GM12878 (cell line): ENCODE data around the gene APBA1. TPM values are rescaled to one million over a fixed set of nuclear protein-coding genes. Genes with fewer than 3 reads are reported as not detected.

ENCODE experiments used
- ATAC-seq: fragments of 200-7000 bp; cut with Tn5 transposase; 3 replicates; pipeline ENCODE4 v1.9.1; 2020; ENCODE audit warnings: mild to moderate bottlenecking, moderate library complexity
- BruUV-seq: library from RNA; stranded (reverse); fragments of 400-500 nt; replicated peaks from 2 replicates; lab custom pipeline; 2021; lab: Mats Ljungman, UMichigan
- CTCF ChIA-PET: fragments of 300-600 bp; sonication (Branson Sonifier 250); formaldehyde crosslinking; extraction: SDS; loops from one replicate; lab custom pipeline; 2021; ENCODE audit warnings: inconsistent platforms; lab: Yijun Ruan, JAX
- POLR2A ChIA-PET: fragments of 350-600 bp; formaldehyde crosslinking; extraction: SDS; loops from one replicate; lab custom pipeline; 2021; ENCODE audit warnings: inconsistent platforms; lab: Charles Lee
- RAD21 ChIA-PET: fragments of 300-600 bp; sonication (Branson Sonifier 250); formaldehyde crosslinking; loops from one replicate; lab custom pipeline; 2023; ENCODE audit warnings: antibody characterized with exemption; ENCODE audit not compliant: unreplicated experiment; lab: Charles Lee
- SMC1A ChIA-PET: fragments of 300-600 bp; sonication (Branson Sonifier 250); formaldehyde crosslinking; loops from one replicate; lab custom pipeline; 2023; ENCODE audit not compliant: unreplicated experiment, uncharacterized antibody; lab: Charles Lee
- DNase-seq: peaks from one replicate; pipeline ENCODE4 v3.0.0-alpha.2; 2011; ENCODE audit warnings: low read depth, low spot score
- FAIRE-seq: peaks from 3 replicates; lab custom pipeline; 2011; peaks lifted over from hg19 to GRCh38; lab: Jason Lieb, UNC
- H2AFZ ChIP-seq: 2 replicates; pipeline ENCODE4 v1.6.0; 2011; ENCODE audit warnings: low read depth, low read length, control low read depth; ENCODE audit not compliant: control insufficient read depth
- H3K27ac ChIP-seq: 2 replicates; pipeline ENCODE4 v1.5.1; 2011; ENCODE audit warnings: control low read depth; ENCODE audit not compliant: control insufficient read depth, insufficient read depth
- H3K27me3 ChIP-seq, 2 experiments: replicated peaks in 1 of 2; 2 replicates each; pipeline versions ENCODE4 v1.6.0 to v1.6.1; 2011; ENCODE audit warnings: low read length in 1 of 2; ENCODE audit not compliant: control insufficient read depth in 2 of 2, insufficient read depth in 2 of 2
- H3K36me3 ChIP-seq, 2 experiments: 2 replicates each; pipeline ENCODE4 v1.5.1; 2011; ENCODE audit warnings: low read length in 1 of 2; ENCODE audit not compliant: control insufficient read depth in 2 of 2, insufficient read depth in 2 of 2
- H3K4me1 ChIP-seq: 2 replicates; pipeline ENCODE4 v1.6.1; 2011; ENCODE audit warnings: mild to moderate bottlenecking, low read length, moderate library complexity, mixed read lengths; ENCODE audit not compliant: control insufficient read depth, insufficient read depth
- H3K4me2 ChIP-seq: 2 replicates; pipeline ENCODE4 v1.6.0; 2011; ENCODE audit warnings: control low read depth; ENCODE audit not compliant: control insufficient read depth, insufficient read depth
- H3K4me3 ChIP-seq: fragments of 200-600 bp; sonication (generic); 2 replicates; pipeline ENCODE4 v1.5.1; 2016
- H3K79me2 ChIP-seq: 2 replicates; pipeline ENCODE4 v1.6.0; 2011; ENCODE audit warnings: low read length; ENCODE audit not compliant: control insufficient read depth, insufficient read depth
- H3K9ac ChIP-seq: 2 replicates; pipeline ENCODE4 v1.8.0; 2011; ENCODE audit warnings: low read length, control low read depth, mixed read lengths; ENCODE audit not compliant: control insufficient read depth, insufficient read depth
- H3K9me3 ChIP-seq: replicated peaks from 3 replicates; pipeline ENCODE4 v1.5.1; 2011; ENCODE audit warnings: mild to moderate bottlenecking, low read length; ENCODE audit not compliant: control insufficient read depth, insufficient read depth
- H4K20me1 ChIP-seq: 2 replicates; pipeline ENCODE4 v1.6.0; 2011; ENCODE audit not compliant: control insufficient read depth, insufficient read depth
- ATF2 ChIP-seq: IDR thresholded peaks from 2 replicates; pipeline ENCODE4 v1.6.1; 2012; ENCODE audit warnings: low read length, inconsistent platforms
- BCL3 ChIP-seq: IDR thresholded peaks from 2 replicates; pipeline ENCODE4 v1.6.1; 2011; ENCODE audit warnings: borderline replicate concordance, low read depth, mild to moderate bottlenecking, moderate library complexity, low read length; ENCODE audit not compliant: insufficient read depth, poor library complexity, severe bottlenecking
- CHD2 ChIP-seq: IDR thresholded peaks from 2 replicates; pipeline ENCODE4 v1.6.1; 2011; ENCODE audit warnings: low read depth, low read length, improper control_type of control experiment, borderline replicate concordance
- FOS ChIP-seq: IDR thresholded peaks from 3 replicates; pipeline ENCODE4 v1.6.1; 2011; ENCODE audit warnings: borderline replicate concordance; ENCODE audit not compliant: insufficient read length; ENCODE audit errors: extremely low read depth
- FOXM1 ChIP-seq: IDR thresholded peaks from 2 replicates; pipeline ENCODE4 v1.6.1; 2012; ENCODE audit warnings: low read depth, mild to moderate bottlenecking, inconsistent platforms, low read length, moderate library complexity
- GATAD2B ChIP-seq: fragments of 450-650 bp; conservative IDR thresholded peaks from 2 replicates; pipeline ENCODE4 v1.6.1; 2017; ENCODE audit warnings: low read depth, mild to moderate bottlenecking, moderate library complexity
- KAT2A ChIP-seq: conservative IDR thresholded peaks from 2 replicates; pipeline ENCODE4 v1.6.1; 2011; ENCODE audit warnings: low read depth, low read length; ENCODE audit not compliant: control insufficient read depth
- KLF5 ChIP-seq: fragments of 450-650 bp; IDR thresholded peaks from 2 replicates; pipeline ENCODE4 v1.6.1; 2014; ENCODE audit warnings: mild to moderate bottlenecking; ENCODE audit not compliant: partially characterized antibody
- MTA3 ChIP-seq: IDR thresholded peaks from 2 replicates; pipeline ENCODE4 v1.6.1; 2012; ENCODE audit warnings: low read length, inconsistent platforms, borderline replicate concordance
- PKNOX1 ChIP-seq: fragments of 450-650 bp; IDR thresholded peaks from 2 replicates; pipeline ENCODE4 v1.6.1; 2016; ENCODE audit warnings: mild to moderate bottlenecking
- RB1 ChIP-seq: fragments of 450-650 bp; formaldehyde crosslinking; IDR thresholded peaks from 2 replicates; pipeline ENCODE4 v1.6.1; 2017; ENCODE audit warnings: mild to moderate bottlenecking, borderline replicate concordance
- SPI1 ChIP-seq: IDR thresholded peaks from 2 replicates; pipeline ENCODE4 v1.6.1; 2011; ENCODE audit warnings: low read depth, mild to moderate bottlenecking, low read length, moderate library complexity, borderline replicate concordance; ENCODE audit not compliant: insufficient read depth
- SRF ChIP-seq, 2 experiments: IDR thresholded peaks; 2 replicates each; pipeline ENCODE4 v1.6.1; 2011; ENCODE audit warnings: low read depth in 2 of 2, low read length in 2 of 2, mild to moderate bottlenecking in 1 of 2, moderate library complexity in 1 of 2
- TBL1XR1 ChIP-seq: IDR thresholded peaks from 2 replicates; pipeline ENCODE4 v1.6.1; 2012; ENCODE audit warnings: low read depth, low read length, improper control_type of control experiment
- YBX1 ChIP-seq: fragments of 450-650 bp; IDR thresholded peaks from 2 replicates; pipeline ENCODE4 v1.6.1; 2016; ENCODE audit warnings: antibody characterized with exemption
- ZBED1 ChIP-seq: IDR thresholded peaks from 2 replicates; pipeline ENCODE4 v1.6.1; 2016; ENCODE audit warnings: borderline replicate concordance
- ZBTB11 ChIP-seq: fragments of 450-650 bp; formaldehyde crosslinking; IDR thresholded peaks from 2 replicates; pipeline ENCODE4 v1.5.0; 2022; ENCODE audit warnings: mild to moderate bottlenecking, missing genetic modification characterization
- ZNF207 ChIP-seq: fragments of 450-650 bp; IDR thresholded peaks from 2 replicates; pipeline ENCODE4 v1.6.1; 2014; ENCODE audit warnings: antibody characterized with exemption, mild to moderate bottlenecking, borderline replicate concordance
- WGBS: methylation state at CpG from one replicate; pipeline ENCODE4 v1.1.6; 2016; ENCODE audit warnings: low lambda C conversion rate; ENCODE audit not compliant: insufficient replicate concordance, insufficient coverage; ENCODE audit errors: missing lambda C conversion rate; 5-methylcytosine and 5-hydroxymethylcytosine counted together
- in situ Hi-C: fragments of 300-500 bp; cut with MboI; formaldehyde crosslinking; loops from 9 replicates; pipeline ENCODE4 v1.14.3; 2018; ENCODE audit warnings: mixed read lengths
- intact Hi-C: fragments of 100-400 bp; cut with micrococcal nuclease; formaldehyde crosslinking; loops from one replicate; pipeline ENCODE4 v1.14.2; 2022; ENCODE audit not compliant: unreplicated experiment
- polyA plus RNA-seq, 11 experiments: library from polyadenylated mRNA; depleted of rRNA in 4 of 11; unstranded in 6 of 11; stranded (reverse) in 5 of 11; fragments of >200 nt; fragmentation: Nextera tagmentation in 4 of 11; fragmentation: Illumina TruSeq in 1 of 11; extraction: Ambion mirVana in 4 of 11; extraction: Trizol in 1 of 11; gene quantifications; 1 replicate in 1 of 11; 2 replicates in 10 of 11; pipeline versions ENCODE4 v1.2.1 to v1.2.3, GENCODE V29; 2011 to 2016; ENCODE audit warnings: inconsistent platforms in 2 of 11, missing spikeins in 2 of 11, low read depth in 1 of 11
- total RNA-seq, 4 experiments: library from RNA; depleted of rRNA in 3 of 4; stranded (reverse); fragments of >200 nt in 3 of 4; fragmentation: Illumina TruSeq in 1 of 4; extraction: Trizol in 1 of 4; gene quantifications; 2 replicates each; pipeline versions ENCODE4 v1.2.1 to v1.2.3, GENCODE V29; 2013 to 2021

APBA1 gene
- total and polyA plus RNA-seq, 10 of the 15 experiments (the other 5 are each of a cell fraction or from before 2014, with no cell fraction given): 0.01 to 1.3 (median 0.05) TPM; not detected in 7

- RAD21 ChIA-PET: no interaction called here
- Histone ChIP-seq H3K36me3 (no peaks in the 10 kb centered on the region), H3K4me1 (no peaks in the 10 kb centered on the region), H3K27me3 (no peaks in the 10 kb centered on the region), H3K9ac (no peak overlapping the region), H4K20me1 (no peaks in the 10 kb centered on the region), H3K27ac (no peak overlapping the region), H3K4me3 (no peak overlapping the region), H3K4me2 (no peak overlapping the region), H3K79me2 (no peaks in the 10 kb centered on the region), H3K9me3 (no peaks in the 10 kb centered on the region), H2AFZ (no peak overlapping the region)
- no TSS peak for BruUV-seq
- intact Hi-C loops (no loop called here), in situ Hi-C loops (no loop called here)
- 28% methylated on average over 8 of the region's 8 CpGs for WGBS
- DNase-seq (no peak), FAIRE-seq (no peak), ATAC-seq (no peak)
- POLR2A ChIA-PET: no interaction called here
- CTCF ChIA-PET: interaction anchor here (1.0 kb wide), 1 partner anchor 567 kb away, joined by 3 read pairs; no protein-coding TSS in a partner anchor
- SMC1A ChIA-PET: no interaction called here
- TF ChIP-seq SPI1 (no peak), ATF2 (no peak), KAT2A (no peak), YBX1 (no peak), GATAD2B (no peak), SRF (IDR thresholded peaks at IDR 0.05; ENCODE audit: low read depth in 2 of 2, low read length in 2 of 2) (no peak), ZBED1 (no peak), KLF5 (no peak), FOS (no peak), RB1 (no peak), PKNOX1 (no peak), CHD2 (no peak), ZNF207 (no peak), MTA3 (no peak), ZBTB11 (CRISPR knock-in tag) (no peak), BCL3 (no peak), FOXM1 (no peak), TBL1XR1 (no peak)
These were observed 51.4 kb downstream of the APBA1 start for GRCh38 chr9:69620731-69621130.
